AG09309 (cell line): Measurements from ENCODE around the gene MYO7A.

ENCODE experiments used
- DNase-seq: peaks from one replicate; pipeline ENCODE4 v3.0.0-alpha.2; 2010; ENCODE audit warnings: low read depth
- H3K4me3 ChIP-seq: 2 replicates; pipeline ENCODE4 v1.5.1; 2011; ENCODE audit warnings: mild to moderate bottlenecking, low read depth, low read length, moderate library complexity; ENCODE audit not compliant: control insufficient read depth
- CTCF ChIP-seq: IDR thresholded peaks from 2 replicates; pipeline ENCODE4 v1.5.1; 2011; ENCODE audit warnings: mild to moderate bottlenecking, low read depth, low read length, inconsistent platforms; ENCODE audit not compliant: insufficient read depth, control insufficient read depth; ENCODE audit errors: missing control alignments

MYO7A gene

GRCh38 chr11:77233011-77233410 is 105.0 kb downstream of the MYO7A start:
- TF ChIP-seq CTCF, result no peak
- no peak for DNase-seq
- no peak overlapping the region for H3K4me3 ChIP-seq

GRCh38 chr11:77236901-77237300 is 108.9 kb downstream of the MYO7A start:
- no peak for DNase-seq
- no peak overlapping the region for H3K4me3 ChIP-seq
- no peak for TF ChIP-seq CTCF

- TF ChIP-seq CTCF, result no peak
- peak; percentile 84 for DNase-seq
- no peak overlapping the region for H3K4me3 ChIP-seq
Measured at GRCh38 chr11:77244277-77245027, 116.4 kb downstream of the MYO7A start.

- no peak for TF ChIP-seq CTCF
- H3K4me3 ChIP-seq, result no peak overlapping the region
- DNase-seq, result no peak
Measured at GRCh38 chr11:77249427-77249826, 121.4 kb downstream of the MYO7A start.

GRCh38 chr11:77250881-77251640 is 123.0 kb downstream of the MYO7A start:
- H3K4me3 ChIP-seq, result no peak overlapping the region
- TF ChIP-seq CTCF, result no peak
- no peak for DNase-seq

GRCh38 chr11:77252555-77253270 is 124.7 kb downstream of the MYO7A start:
- no peak for DNase-seq
- no peak for TF ChIP-seq CTCF
- no peak overlapping the region for H3K4me3 ChIP-seq
